ENCODE results near the gene USE1. TPM values are rescaled to one million over a fixed set of nuclear protein-coding genes. Genes with fewer than 3 reads are reported as not detected.

USE1 gene
- total RNA-seq, 4 donors from 2014 or later: 16.6 to 25.5 (median 23.8) TPM

DNA sequence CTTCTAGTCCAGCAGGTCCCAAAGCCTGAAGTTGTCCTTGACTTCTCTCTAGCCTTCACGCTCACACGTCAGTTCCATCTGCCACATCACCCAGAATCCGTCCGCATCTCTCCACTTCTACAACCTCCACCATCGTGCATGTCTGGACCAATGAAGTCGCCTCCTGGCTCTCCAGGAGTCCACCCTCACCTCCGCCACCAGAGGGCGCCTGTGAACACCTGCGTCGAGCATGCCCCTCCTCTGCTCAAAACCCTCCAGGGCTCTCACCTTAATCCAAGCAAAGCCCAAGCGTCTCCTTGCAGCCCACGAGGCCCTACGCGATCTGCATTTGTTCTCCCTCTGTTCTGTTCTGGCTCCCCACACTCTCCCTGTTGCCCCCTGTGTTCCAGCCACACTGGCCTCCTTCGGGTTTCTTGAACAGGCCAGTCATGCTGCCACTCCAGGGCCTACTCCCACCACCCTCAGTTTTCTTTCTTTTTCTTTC lies 45.7 kb downstream of the USE1 start:
- H3K4me3 ChIP-seq (ENCODE audit: low read depth, poor library complexity, severe bottlenecking): no peak overlapping the region
- TF ChIP-seq POLR2A (IDR thresholded peaks at IDR 0.05): no peak
- peak in 1 of 3 donors; percentile 86 for TF ChIP-seq CTCF (IDR thresholded peaks at IDR 0.05)
- peak; percentile 67 to 96 for DNase-seq (ENCODE audit: low spot score in 2 of 2)
- 15 to 20% methylated on average over 15 of the region's 15 CpGs for WGBS, 2 donors
- intact Hi-C loops (cut with DNase I; ENCODE audit: low total_unique reads): no loop called here

DNA sequence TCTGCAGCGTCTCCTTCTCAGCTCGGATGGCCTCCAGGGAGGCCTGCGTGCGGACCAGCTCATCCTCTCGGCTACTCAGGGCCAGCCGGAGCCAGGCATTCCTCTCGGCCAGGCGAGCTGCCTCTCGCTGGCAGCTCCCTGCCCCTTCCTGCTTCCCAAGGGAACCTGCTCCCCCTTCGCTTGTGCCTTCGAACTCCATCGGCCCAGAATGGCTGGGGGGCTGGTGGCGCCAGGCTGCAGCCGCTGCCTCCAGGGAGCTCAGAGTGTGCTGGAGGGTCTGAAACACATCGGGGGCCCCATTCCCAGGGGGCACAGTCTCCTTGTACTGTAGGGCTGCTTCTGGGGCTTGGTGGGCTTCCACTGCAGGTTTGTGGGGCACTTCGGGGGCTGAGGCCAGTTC lies 47.4 kb downstream of the USE1 start:
- DNase-seq (ENCODE audit: low spot score in 2 of 2): no peak
- TF ChIP-seq CTCF (IDR thresholded peaks at IDR 0.05) (no peak), POLR2A (IDR thresholded peaks at IDR 0.05) (no peak)
- WGBS, 2 donors: 66 to 69% methylated on average over 13 to 16 of the region's 16 CpGs
- intact Hi-C loops (cut with DNase I; ENCODE audit: low total_unique reads): no loop called here
- no peak overlapping the region for H3K4me3 ChIP-seq (ENCODE audit: low read depth, poor library complexity, severe bottlenecking)

GRCh38 chr19:17263712-17264640 lies 48.8 kb downstream of the USE1 start:
- 76 to 82% methylated on average over 22 to 23 of the region's 23 CpGs for WGBS, 2 donors
- H3K4me3 ChIP-seq (ENCODE audit: low read depth, poor library complexity, severe bottlenecking): no peak overlapping the region
- no peak for DNase-seq (ENCODE audit: low spot score in 2 of 2)
- intact Hi-C loops (cut with DNase I; ENCODE audit: low total_unique reads): no loop called here
- TF ChIP-seq CTCF (IDR thresholded peaks at IDR 0.05) (no peak), POLR2A (IDR thresholded peaks at IDR 0.05) (no peak)

GRCh38 chr19:17264641-17264979 lies 49.5 kb downstream of the USE1 start, which contains the start of gene USHBP1:
USHBP1 (minus strand) TSS chr19:17264745; CDS start chr19:17264299, 446 bp downstream.
- intact Hi-C loops (cut with DNase I; ENCODE audit: low total_unique reads): no loop called here
- DNase-seq (ENCODE audit: low spot score in 2 of 2): no peak
- H3K4me3 ChIP-seq (ENCODE audit: low read depth, poor library complexity, severe bottlenecking): no peak within 1 kb of the TSS
- 30 to 43% methylated on average over 5 of the region's 5 CpGs for WGBS, 2 donors
- no peak for TF ChIP-seq CTCF (IDR thresholded peaks at IDR 0.05)
- no peak for TF ChIP-seq POLR2A (IDR thresholded peaks at IDR 0.05)

DNA sequence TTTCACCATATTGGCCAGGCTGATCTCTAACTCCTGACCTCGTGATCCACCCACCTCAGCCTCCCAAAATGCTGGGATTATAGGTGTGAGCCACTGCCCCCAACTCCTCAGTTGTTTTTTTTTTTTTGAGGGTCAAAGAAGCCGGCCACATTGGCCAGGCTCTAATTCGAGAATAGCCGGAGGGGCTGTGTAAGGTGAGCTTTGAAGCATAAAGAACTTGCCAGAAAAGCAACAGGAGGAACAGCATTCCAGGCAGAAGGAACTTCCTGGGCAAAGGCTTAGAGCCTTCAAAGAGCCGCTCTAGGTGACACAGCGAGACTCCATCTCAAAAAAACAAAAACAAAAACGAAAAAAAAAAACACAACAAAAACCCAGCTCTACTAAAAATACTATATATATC lies 50.9 kb downstream of the USE1 start:
- no peak overlapping the region for H3K4me3 ChIP-seq (ENCODE audit: low read depth, poor library complexity, severe bottlenecking)
- intact Hi-C loops (cut with DNase I; ENCODE audit: low total_unique reads): no loop called here
- WGBS, 2 donors: 71 to 74% methylated on average over 7 of the region's 7 CpGs
- no peak for TF ChIP-seq POLR2A (IDR thresholded peaks at IDR 0.05)
- DNase-seq (ENCODE audit: low spot score in 2 of 2): no peak

GRCh38 chr19:17266589-17266974 lies 51.4 kb downstream of the USE1 start:
- WGBS, 2 donors: 67 to 76% methylated on average over 12 of the region's 12 CpGs
- no peak overlapping the region for H3K4me3 ChIP-seq (ENCODE audit: low read depth, poor library complexity, severe bottlenecking)
- intact Hi-C loops (cut with DNase I; ENCODE audit: low total_unique reads): no loop called here
- TF ChIP-seq CTCF (IDR thresholded peaks at IDR 0.05): no peak
- TF ChIP-seq POLR2A (IDR thresholded peaks at IDR 0.05): no peak
- no peak for DNase-seq (ENCODE audit: low spot score in 2 of 2)
